Loucy (cell line): ENCODE measurements around the gene PDK2.
A peak's percentile ranks its signal among the peaks of the same experiment; 100 is the strongest.

Source experiments
- H2AFZ ChIP-seq: fragments of 200-600 bp; sonication (generic); 2 replicates; pipeline ENCODE4 v1.6.0; 2016; ENCODE audit warnings: antibody characterized with exemption, mild to moderate bottlenecking, low read length, moderate library complexity
- H3F3A ChIP-seq: fragments of 200-600 bp; 2 replicates; pipeline ENCODE4 v1.6.0; 2016; ENCODE audit warnings: antibody characterized with exemption, low read depth, mild to moderate bottlenecking
- H3K27me3 ChIP-seq: fragments of 200-600 bp; sonication (generic); 2 replicates; pipeline ENCODE4 v1.6.1; 2014; ENCODE audit warnings: low read length, mild to moderate bottlenecking; ENCODE audit not compliant: insufficient read depth, poor library complexity, severe bottlenecking
- H3K36me3 ChIP-seq: fragments of 200-600 bp; sonication (generic); 2 replicates; pipeline ENCODE4 v1.6.1; 2016; ENCODE audit warnings: low read length; ENCODE audit not compliant: insufficient read depth
- H3K4me1 ChIP-seq: fragments of 200-600 bp; sonication (generic); 2 replicates; pipeline ENCODE4 v1.5.1; 2014; ENCODE audit warnings: low read length, mild to moderate bottlenecking; ENCODE audit not compliant: insufficient read depth, poor library complexity, severe bottlenecking
- H3K4me2 ChIP-seq: fragments of 200-600 bp; sonication (generic); 2 replicates; pipeline ENCODE4 v1.6.0; 2014; ENCODE audit warnings: antibody characterized with exemption, low read length, low read depth, mild to moderate bottlenecking; ENCODE audit not compliant: poor library complexity, severe bottlenecking
- H3K4me3 ChIP-seq: fragments of 200-600 bp; sonication (generic); 2 replicates; pipeline ENCODE4 v1.5.1; 2014; ENCODE audit warnings: low read length, mild to moderate bottlenecking, mixed read lengths; ENCODE audit not compliant: poor library complexity, severe bottlenecking
- H3K79me2 ChIP-seq: fragments of 200-600 bp; sonication (generic); 2 replicates; pipeline ENCODE4 v1.6.1; 2014; ENCODE audit warnings: low read length; ENCODE audit not compliant: insufficient read depth
- H3K9ac ChIP-seq: fragments of 200-600 bp; sonication (generic); 2 replicates; pipeline ENCODE4 v1.6.0; 2014; ENCODE audit warnings: mild to moderate bottlenecking, low read depth, low read length, moderate library complexity; ENCODE audit not compliant: poor library complexity, severe bottlenecking
- H3K9me2 ChIP-seq: fragments of 200-600 bp; sonication (generic); replicated peaks from 2 replicates; pipeline ENCODE4 v1.6.1; 2016; ENCODE audit warnings: low read depth, low read length, mixed read lengths
- H3K9me3 ChIP-seq: fragments of 200-600 bp; sonication (generic); 2 replicates; pipeline ENCODE4 v1.6.1; 2014; ENCODE audit warnings: mild to moderate bottlenecking, antibody characterized with exemption, low read length, low read depth; ENCODE audit not compliant: insufficient read depth
- H4K20me1 ChIP-seq: fragments of 200-600 bp; sonication (generic); 2 replicates; pipeline ENCODE4 v1.6.0; 2014; ENCODE audit warnings: antibody characterized with exemption, low read length, mild to moderate bottlenecking; ENCODE audit not compliant: insufficient read depth, poor library complexity, severe bottlenecking
- CTCF ChIP-seq: fragments of 200-600 bp; sonication (generic); conservative IDR thresholded peaks from 2 replicates; pipeline ENCODE4 v1.5.1; 2014; ENCODE audit warnings: mild to moderate bottlenecking, antibody characterized with exemption, low read length
- EZH2phosphoT487 ChIP-seq: fragments of 200-600 bp; IDR thresholded peaks from 2 replicates; pipeline ENCODE4 v1.6.1; 2018; ENCODE audit warnings: antibody characterized with exemption, mild to moderate bottlenecking, moderate library complexity, borderline replicate concordance

PDK2 gene

GRCh38 chr17:50048988-50049387, 46.2 kb upstream of the PDK2 start:
- Histone ChIP-seq H3K27me3 (no peaks in the 10 kb centered on the region), H3K9me2 (no peaks in the 10 kb centered on the region), H3K9me3 (no peaks in the 10 kb centered on the region), H3K79me2 (no peaks in the 10 kb centered on the region), H3F3A (no peaks in the 10 kb centered on the region), H4K20me1 (no peaks in the 10 kb centered on the region), H3K4me2 (no peak overlapping the region), H3K4me3 (no peak overlapping the region), H3K9ac (no peak overlapping the region), H2AFZ (no peak overlapping the region), H3K4me1 (peaks cover 38% of the 10 kb centered on the region), H3K36me3 (no peaks in the 10 kb centered on the region)
- TF ChIP-seq CTCF (no peak), EZH2phosphoT487 (no peak)

- Histone ChIP-seq H3K4me3 (no peak overlapping the region), H2AFZ (no peak overlapping the region), H3K9me2 (no peaks in the 10 kb centered on the region), H4K20me1 (no peaks in the 10 kb centered on the region), H3K79me2 (no peaks in the 10 kb centered on the region), H3K36me3 (no peaks in the 10 kb centered on the region), H3K9me3 (no peaks in the 10 kb centered on the region), H3K9ac (no peak overlapping the region), H3K27me3 (no peaks in the 10 kb centered on the region), H3K4me2 (no peak overlapping the region), H3K4me1 (peaks cover 38% of the 10 kb centered on the region), H3F3A (no peaks in the 10 kb centered on the region)
- TF ChIP-seq EZH2phosphoT487 (no peak), CTCF (no peak)
Measured at GRCh38 chr17:50049636-50050035, 45.5 kb upstream of the PDK2 start.

- peak overlapping the region; percentile 23 for H3K4me3 ChIP-seq
- no peak overlapping the region for H3K9ac ChIP-seq
- no peaks in the 10 kb centered on the region for H3K36me3 ChIP-seq
- H3K79me2 ChIP-seq = no peaks in the 10 kb centered on the region
- H3K4me2 ChIP-seq = peak overlapping the region; percentile 32
- H4K20me1 ChIP-seq = no peaks in the 10 kb centered on the region
- TF ChIP-seq CTCF (peak; percentile 34), EZH2phosphoT487 (no peak)
- H2AFZ ChIP-seq = no peak overlapping the region
- no peaks in the 10 kb centered on the region for H3F3A ChIP-seq
- no peaks in the 10 kb centered on the region for H3K9me2 ChIP-seq
- no peaks in the 10 kb centered on the region for H3K9me3 ChIP-seq
- H3K27me3 ChIP-seq = no peaks in the 10 kb centered on the region
- peaks cover 43% of the 10 kb centered on the region for H3K4me1 ChIP-seq
Measured at GRCh38 chr17:50050431-50051032, 44.6 kb upstream of the PDK2 start.
